NB4 (cell line): ENCODE measurements around the gene ZER1.

ENCODE experiments used
- POLR2A ChIP-seq: IDR thresholded peaks from 2 replicates; pipeline ENCODE4 v1.6.1; 2011; ENCODE audit warnings: mild to moderate bottlenecking; ENCODE audit not compliant: insufficient read length; ENCODE audit errors: extremely low read depth
- TF ChIP-seq, protein P1 (sequence below): IDR thresholded peaks from one replicate; pipeline ENCODE4 v1.5.1; 2012; ENCODE audit warnings: low read depth, low read length
- TF ChIP-seq, protein P2 (sequence below): IDR thresholded peaks from 2 replicates; pipeline ENCODE4 v1.6.1; 2011; ENCODE audit warnings: low read depth, low read length

DNA sequence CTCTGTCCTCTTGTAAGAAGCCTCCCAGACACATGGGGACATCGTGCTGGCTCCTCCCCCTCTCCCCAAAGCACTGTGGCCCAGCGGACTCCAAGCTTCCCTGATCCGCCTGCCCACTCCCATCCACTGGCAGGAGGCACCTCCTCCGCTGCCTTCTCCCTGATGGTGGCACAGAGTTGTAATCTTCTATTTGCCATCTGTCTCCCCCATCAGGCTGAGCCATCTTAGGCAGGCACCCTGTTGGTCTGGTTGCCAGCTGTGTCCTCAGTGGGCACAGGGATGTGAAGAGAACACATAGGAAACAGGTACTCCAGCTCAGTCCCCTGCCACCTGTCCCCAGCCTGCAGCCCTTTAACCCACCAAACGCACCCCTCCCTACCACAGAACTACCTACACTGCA, 42.4 kb downstream of the ZER1 start:
- TF ChIP-seq, protein P1, sequence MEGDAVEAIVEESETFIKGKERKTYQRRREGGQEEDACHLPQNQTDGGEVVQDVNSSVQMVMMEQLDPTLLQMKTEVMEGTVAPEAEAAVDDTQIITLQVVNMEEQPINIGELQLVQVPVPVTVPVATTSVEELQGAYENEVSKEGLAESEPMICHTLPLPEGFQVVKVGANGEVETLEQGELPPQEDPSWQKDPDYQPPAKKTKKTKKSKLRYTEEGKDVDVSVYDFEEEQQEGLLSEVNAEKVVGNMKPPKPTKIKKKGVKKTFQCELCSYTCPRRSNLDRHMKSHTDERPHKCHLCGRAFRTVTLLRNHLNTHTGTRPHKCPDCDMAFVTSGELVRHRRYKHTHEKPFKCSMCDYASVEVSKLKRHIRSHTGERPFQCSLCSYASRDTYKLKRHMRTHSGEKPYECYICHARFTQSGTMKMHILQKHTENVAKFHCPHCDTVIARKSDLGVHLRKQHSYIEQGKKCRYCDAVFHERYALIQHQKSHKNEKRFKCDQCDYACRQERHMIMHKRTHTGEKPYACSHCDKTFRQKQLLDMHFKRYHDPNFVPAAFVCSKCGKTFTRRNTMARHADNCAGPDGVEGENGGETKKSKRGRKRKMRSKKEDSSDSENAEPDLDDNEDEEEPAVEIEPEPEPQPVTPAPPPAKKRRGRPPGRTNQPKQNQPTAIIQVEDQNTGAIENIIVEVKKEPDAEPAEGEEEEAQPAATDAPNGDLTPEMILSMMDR = no peak
- TF ChIP-seq POLR2A = no peak
- TF ChIP-seq, protein P2, sequence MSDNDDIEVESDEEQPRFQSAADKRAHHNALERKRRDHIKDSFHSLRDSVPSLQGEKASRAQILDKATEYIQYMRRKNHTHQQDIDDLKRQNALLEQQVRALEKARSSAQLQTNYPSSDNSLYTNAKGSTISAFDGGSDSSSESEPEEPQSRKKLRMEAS = no peak
